HEK293T (cell line): Measurements from ENCODE around the gene RPS27A.

Experiments
- ARNT ChIP-seq: fragments of 450-650 bp; IDR thresholded peaks from 2 replicates; pipeline ENCODE4 v1.6.1; 2017; ENCODE audit warnings: mild to moderate bottlenecking
- BHLHE40 ChIP-seq: fragments of 450-650 bp; IDR thresholded peaks from 2 replicates; pipeline ENCODE4 v1.6.1; 2016; ENCODE audit warnings: mild to moderate bottlenecking, moderate library complexity, borderline replicate concordance
- ELF4 ChIP-seq: fragments of 450-650 bp; IDR thresholded peaks from 2 replicates; pipeline ENCODE4 v1.6.1; 2017; ENCODE audit warnings: antibody characterized with exemption
- FOXA1 ChIP-seq: fragments of 450-650 bp; IDR thresholded peaks from 2 replicates; pipeline ENCODE4 v1.6.1; 2016; ENCODE audit warnings: mild to moderate bottlenecking
- FOXK2 ChIP-seq: fragments of 450-650 bp; IDR thresholded peaks from 2 replicates; pipeline ENCODE4 v1.6.1; 2016; ENCODE audit warnings: mild to moderate bottlenecking
- FOXM1 ChIP-seq: fragments of 450-650 bp; IDR thresholded peaks from 2 replicates; pipeline ENCODE4 v1.6.1; 2017; ENCODE audit warnings: mild to moderate bottlenecking, borderline replicate concordance
- HDGF ChIP-seq: fragments of 450-650 bp; IDR thresholded peaks from 2 replicates; pipeline ENCODE4 v1.6.1; 2017; ENCODE audit warnings: antibody characterized with exemption, borderline replicate concordance
- NFRKB ChIP-seq: fragments of 450-650 bp; IDR thresholded peaks from 2 replicates; pipeline ENCODE4 v1.6.1; 2016; ENCODE audit warnings: mild to moderate bottlenecking, moderate library complexity
- SP1 ChIP-seq: fragments of 450-650 bp; IDR thresholded peaks from 2 replicates; pipeline ENCODE4 v1.6.1; 2017
- TARDBP ChIP-seq: fragments of 450-650 bp; IDR thresholded peaks from 2 replicates; pipeline ENCODE4 v1.6.1; 2016
- ZNF384 ChIP-seq: fragments of 450-650 bp; IDR thresholded peaks from 2 replicates; pipeline ENCODE4 v1.6.1; 2016
- TF ChIP-seq, protein P1 (sequence below): fragments of 450-650 bp; IDR thresholded peaks from 2 replicates; pipeline ENCODE4 v1.6.1; 2016

DNA sequence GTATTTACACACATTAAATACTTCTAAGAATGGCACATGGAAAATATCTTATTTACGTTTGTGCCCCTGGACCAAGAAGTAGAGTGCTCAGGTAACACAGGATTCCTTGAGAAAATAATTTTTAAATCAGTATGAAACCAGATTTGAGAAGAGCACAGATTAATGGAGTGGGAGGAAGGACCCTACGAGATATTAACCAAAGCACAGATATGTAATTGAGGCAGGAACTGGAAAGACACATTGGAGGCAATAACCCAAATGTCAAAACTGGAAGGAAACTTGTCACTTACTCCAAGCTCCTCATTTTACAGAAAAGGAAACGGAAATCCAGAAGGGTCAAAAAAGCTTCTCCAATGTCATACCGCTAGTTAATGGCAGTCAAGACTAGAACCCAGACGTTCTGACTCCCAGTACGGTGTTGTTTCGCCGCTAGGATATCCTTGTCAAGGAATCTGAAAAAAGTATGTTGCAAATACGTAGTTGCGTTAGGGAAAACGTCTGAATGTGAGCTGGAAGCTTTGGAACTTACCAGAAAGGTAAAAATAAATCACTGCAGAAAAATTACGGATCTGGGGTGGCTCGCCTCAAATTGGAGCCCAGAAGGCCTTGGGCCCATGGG lies 35.9 kb downstream of the RPS27A start:
- TF ChIP-seq BHLHE40 (no peak), TARDBP (no peak), HDGF (no peak), ELF4 (no peak), ZNF384 (no peak), FOXA1 (no peak), NFRKB (no peak), FOXM1 (no peak), FOXK2 (no peak), ARNT (no peak), SP1 (no peak)
- TF ChIP-seq, protein P1, sequence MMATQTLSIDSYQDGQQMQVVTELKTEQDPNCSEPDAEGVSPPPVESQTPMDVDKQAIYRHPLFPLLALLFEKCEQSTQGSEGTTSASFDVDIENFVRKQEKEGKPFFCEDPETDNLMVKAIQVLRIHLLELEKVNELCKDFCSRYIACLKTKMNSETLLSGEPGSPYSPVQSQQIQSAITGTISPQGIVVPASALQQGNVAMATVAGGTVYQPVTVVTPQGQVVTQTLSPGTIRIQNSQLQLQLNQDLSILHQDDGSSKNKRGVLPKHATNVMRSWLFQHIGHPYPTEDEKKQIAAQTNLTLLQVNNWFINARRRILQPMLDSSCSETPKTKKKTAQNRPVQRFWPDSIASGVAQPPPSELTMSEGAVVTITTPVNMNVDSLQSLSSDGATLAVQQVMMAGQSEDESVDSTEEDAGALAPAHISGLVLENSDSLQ = no peak
